ENCODE results near the gene ASB8. TPM values are rescaled to one million over a fixed set of nuclear protein-coding genes. Genes with fewer than 3 reads are reported as not detected.

ASB8 gene
- total and polyA plus RNA-seq, 2 of the 4 experiments (the other 2 are of a cell fraction): 22.9 to 26.7 TPM

GRCh38 chr12:48183876-48184548 is 26.7 kb upstream of the ASB8 start:
- H3K36me3 ChIP-seq (ENCODE audit: control insufficient read depth, insufficient read depth, low read length): no peaks in the 10 kb centered on the region
- no peak for DNase-seq
- H2AK9ac ChIP-seq (replicated peaks; ENCODE audit: low read depth, low read length, poor library complexity): no peak overlapping the region
- no peak overlapping the region for H2BK20ac ChIP-seq (ENCODE audit: low read depth, low read length)
- H2BK5ac ChIP-seq (ENCODE audit: low read depth, low read length, poor library complexity, severe bottlenecking): no peak overlapping the region
- no peak overlapping the region for H3K56ac ChIP-seq (ENCODE audit: extremely low read depth, insufficient read depth, low read length)
- H3K9ac ChIP-seq (ENCODE audit: low read depth, low read length): no peak overlapping the region
- H2AK5ac ChIP-seq (ENCODE audit: low read depth, low read length): no peak overlapping the region; the same call in 1 of the 2 replicates
- intact Hi-C loops (cut with micrococcal nuclease) (no loop called here), dilution Hi-C loops (cut with HindIII; ENCODE audit: low sequenced_read_pairs, unreplicated experiment) (no loop called here), in situ Hi-C loops (cut with MboI; ENCODE audit: low sequenced_read_pairs) (no loop called here)
- peak overlapping the region; percentile 89 for H2AFZ ChIP-seq (replicated peaks; ENCODE audit: low read length, poor library complexity)
- no peaks in the 10 kb centered on the region for H4K20me1 ChIP-seq (ENCODE audit: insufficient read depth, low read length)
- no peak overlapping the region for H3K14ac ChIP-seq (replicated peaks; ENCODE audit: low read depth, low read length)
- no peaks in the 10 kb centered on the region for H3K9me3 ChIP-seq (ENCODE audit: control insufficient read depth, insufficient read depth, low read length)
- H3K4me3 ChIP-seq (ENCODE audit: insufficient read depth, low read depth, low read length): peak overlapping the region; percentile 51
- H4K91ac ChIP-seq (ENCODE audit: insufficient read depth, low read depth, low read length): no peak overlapping the region
- no peak overlapping the region for H2BK120ac ChIP-seq (ENCODE audit: low read depth, low read length)
- no peak overlapping the region for H3K18ac ChIP-seq (ENCODE audit: low read depth, low read length)
- 4% methylated on average over 33 of the region's 61 CpGs; no CpG with 5 or more reads in 1 of the 2 experiments for WGBS, 2 experiments (ENCODE audit: extremely low coverage in 2 of 2, insufficient read length in 1 of 2)
- no peak for TF ChIP-seq RFX5 (IDR thresholded peaks at IDR 0.05; ENCODE audit: low read depth, low read length)
- no peak for TF ChIP-seq SMC3 (IDR thresholded peaks at IDR 0.05; ENCODE audit: low read depth, low read length)
- TF ChIP-seq MXI1 (IDR thresholded peaks at IDR 0.05; ENCODE audit: borderline replicate concordance, low read depth, low read length): no peak
- TF ChIP-seq NFE2L2 (IDR thresholded peaks at IDR 0.05; ENCODE audit: low read depth, low read length): no peak
- no peak for TF ChIP-seq CTCF (conservative IDR thresholded peaks at IDR 0.05; ENCODE audit: low read depth, low read length)
- TF ChIP-seq CHD1 (IDR thresholded peaks at IDR 0.05; ENCODE audit: low read depth, low read length): no peak
- no peak for TF ChIP-seq BHLHE40 (IDR thresholded peaks at IDR 0.05; ENCODE audit: low read depth, low read length)
- no peak for TF ChIP-seq MAFK (IDR thresholded peaks at IDR 0.05; ENCODE audit: low read depth, low read length)
- no peak for TF ChIP-seq ELK1 (IDR thresholded peaks at IDR 0.05; ENCODE audit: borderline replicate concordance, low read depth, low read length)
- TF ChIP-seq POLR2A (IDR thresholded peaks at IDR 0.05; ENCODE audit: low read depth, low read length): no peak
- TF ChIP-seq MAZ (IDR thresholded peaks at IDR 0.05; ENCODE audit: borderline replicate concordance, low read depth, low read length): no peak
- TF ChIP-seq USF2 (IDR thresholded peaks at IDR 0.05; ENCODE audit: low read depth, low read length): no peak
- TF ChIP-seq FOS (IDR thresholded peaks at IDR 0.05; ENCODE audit: low read depth, low read length): no peak
- peak overlapping the region in 1 of 2 experiments; percentile 4; a peak in 1 of 4 replicates for H4K8ac ChIP-seq (ENCODE audit: low read depth in 2 of 2, low read length in 2 of 2)
- peaks cover 3% of the 10 kb centered on the region; the same call in 1 of the 2 replicates for H3K4me1 ChIP-seq (ENCODE audit: control insufficient read depth, insufficient read depth, low read length)
- no peak overlapping the region for H3K23ac ChIP-seq (ENCODE audit: low read depth, low read length)
- H3K27me3 ChIP-seq (ENCODE audit: control insufficient read depth, insufficient read depth, low read length): peaks cover 57% of the 10 kb centered on the region
- H3K27ac ChIP-seq (ENCODE audit: insufficient read depth, low read length): no peak overlapping the region
- H3K4ac ChIP-seq (ENCODE audit: low read depth, low read length): no peak overlapping the region
- peak overlapping the region; percentile 89 for H3K4me2 ChIP-seq (ENCODE audit: low read depth, low read length)
- H3K9me1 ChIP-seq (ENCODE audit: insufficient read depth, low read length): no peaks in the 10 kb centered on the region; the same call in 1 of the 2 replicates
- ChIA-PET POLR2A (ENCODE audit: unreplicated experiment) (no interaction called here), CTCF (interaction anchor here (1.0 to 1.3 kb wide), 2 partner anchors 10 to 16 kb away, joined by 3 to 4 read pairs; no protein-coding TSS in a partner anchor)
- no peak overlapping the region for H4K5ac ChIP-seq (ENCODE audit: low read depth, low read length)
- H2BK15ac ChIP-seq (ENCODE audit: low read depth, low read length): no peak overlapping the region
- peak; percentile 7 for ATAC-seq (ENCODE audit: low read depth)
- no TSS peak for BruUV-seq (replicated peaks)
- H3K79me1 ChIP-seq (ENCODE audit: low read depth in 1 of 2, low read length in 2 of 2): no peaks in the 10 kb centered on the region

Data from IMR-90 (cell line).